ENCODE measurements around the gene PLA2G2F. TPM values are rescaled to one million over a fixed set of nuclear protein-coding genes. Genes with fewer than 3 reads are reported as not detected.
A peak's percentile ranks its signal among the peaks of the same experiment; 100 is the strongest.

PLA2G2F gene
- total RNA-seq, 1 donor from 2014 or later = not detected

GRCh38 chr1:20184997-20185833 is 46.1 kb downstream of the PLA2G2F start:
- intact Hi-C loops (cut with DNase I) = no loop called here
- no peaks in the 10 kb centered on the region for H3K36me3 ChIP-seq
- peak overlapping the region in 1 of 2 donors; percentile 49 for H3K4me3 ChIP-seq
- no peaks in the 10 kb centered on the region for H3K9me3 ChIP-seq
- H3K4me1 ChIP-seq = peaks cover 17% of the 10 kb centered on the region
- no peak for TF ChIP-seq POLR2A (IDR thresholded peaks at IDR 0.05)
- TF ChIP-seq, protein P1, sequence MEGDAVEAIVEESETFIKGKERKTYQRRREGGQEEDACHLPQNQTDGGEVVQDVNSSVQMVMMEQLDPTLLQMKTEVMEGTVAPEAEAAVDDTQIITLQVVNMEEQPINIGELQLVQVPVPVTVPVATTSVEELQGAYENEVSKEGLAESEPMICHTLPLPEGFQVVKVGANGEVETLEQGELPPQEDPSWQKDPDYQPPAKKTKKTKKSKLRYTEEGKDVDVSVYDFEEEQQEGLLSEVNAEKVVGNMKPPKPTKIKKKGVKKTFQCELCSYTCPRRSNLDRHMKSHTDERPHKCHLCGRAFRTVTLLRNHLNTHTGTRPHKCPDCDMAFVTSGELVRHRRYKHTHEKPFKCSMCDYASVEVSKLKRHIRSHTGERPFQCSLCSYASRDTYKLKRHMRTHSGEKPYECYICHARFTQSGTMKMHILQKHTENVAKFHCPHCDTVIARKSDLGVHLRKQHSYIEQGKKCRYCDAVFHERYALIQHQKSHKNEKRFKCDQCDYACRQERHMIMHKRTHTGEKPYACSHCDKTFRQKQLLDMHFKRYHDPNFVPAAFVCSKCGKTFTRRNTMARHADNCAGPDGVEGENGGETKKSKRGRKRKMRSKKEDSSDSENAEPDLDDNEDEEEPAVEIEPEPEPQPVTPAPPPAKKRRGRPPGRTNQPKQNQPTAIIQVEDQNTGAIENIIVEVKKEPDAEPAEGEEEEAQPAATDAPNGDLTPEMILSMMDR (IDR thresholded peaks at IDR 0.05) = no peak
- no peak for TF ChIP-seq POLR2AphosphoS5 (IDR thresholded peaks at IDR 0.05; ENCODE audit: insufficient read depth in 1 of 2, low read depth in 1 of 2)
- no peaks in the 10 kb centered on the region for H3K27me3 ChIP-seq
- no peak overlapping the region for H3K27ac ChIP-seq
- DNase-seq (ENCODE audit: extremely low spot score in 2 of 2) = no peak

- intact Hi-C loops (cut with DNase I) = no loop called here
- Histone ChIP-seq H3K27me3 (no peaks in the 10 kb centered on the region), H3K27ac (no peak within 1 kb of the TSS), H3K4me1 (peaks cover 17% of the 10 kb centered on the region), H3K4me3 (peak within 1 kb of the TSS; percentile 32 to 49), H3K36me3 (no peaks in the 10 kb centered on the region), H3K9me3 (no peaks in the 10 kb centered on the region)
- TF ChIP-seq POLR2A (IDR thresholded peaks at IDR 0.05) (no peak), POLR2AphosphoS5 (IDR thresholded peaks at IDR 0.05; ENCODE audit: insufficient read depth in 1 of 2, low read depth in 1 of 2) (no peak)
- TF ChIP-seq, protein P1 (IDR thresholded peaks at IDR 0.05) = no peak
- no peak for DNase-seq (ENCODE audit: extremely low spot score in 2 of 2)
These were observed 47.0 kb downstream of the PLA2G2F start, which contains the start of the genes PLA2G2C and UBXN10 for GRCh38 chr1:20185834-20186782. Gene PLA2G2C (minus strand): TSS chr1:20186518. CDS start chr1:20177363, 9,155 bp downstream. Gene UBXN10 (plus strand): TSS chr1:20186096. CDS start chr1:20190562, 4,466 bp downstream.

GRCh38 chr1:20187103-20187812 is 48.1 kb downstream of the PLA2G2F start:
- no peak for DNase-seq (ENCODE audit: extremely low spot score in 2 of 2)
- intact Hi-C loops (cut with DNase I) = no loop called here
- no peaks in the 10 kb centered on the region for H3K9me3 ChIP-seq
- no peaks in the 10 kb centered on the region for H3K27me3 ChIP-seq
- peaks cover 17% of the 10 kb centered on the region for H3K4me1 ChIP-seq
- H3K36me3 ChIP-seq = no peaks in the 10 kb centered on the region
- no peak overlapping the region for H3K27ac ChIP-seq
- no peak for TF ChIP-seq POLR2AphosphoS5 (IDR thresholded peaks at IDR 0.05; ENCODE audit: insufficient read depth in 1 of 2, low read depth in 1 of 2)
- TF ChIP-seq POLR2A (IDR thresholded peaks at IDR 0.05) = no peak
- TF ChIP-seq, protein P1 (IDR thresholded peaks at IDR 0.05) = no peak
- H3K4me3 ChIP-seq = no peak overlapping the region

DNA sequence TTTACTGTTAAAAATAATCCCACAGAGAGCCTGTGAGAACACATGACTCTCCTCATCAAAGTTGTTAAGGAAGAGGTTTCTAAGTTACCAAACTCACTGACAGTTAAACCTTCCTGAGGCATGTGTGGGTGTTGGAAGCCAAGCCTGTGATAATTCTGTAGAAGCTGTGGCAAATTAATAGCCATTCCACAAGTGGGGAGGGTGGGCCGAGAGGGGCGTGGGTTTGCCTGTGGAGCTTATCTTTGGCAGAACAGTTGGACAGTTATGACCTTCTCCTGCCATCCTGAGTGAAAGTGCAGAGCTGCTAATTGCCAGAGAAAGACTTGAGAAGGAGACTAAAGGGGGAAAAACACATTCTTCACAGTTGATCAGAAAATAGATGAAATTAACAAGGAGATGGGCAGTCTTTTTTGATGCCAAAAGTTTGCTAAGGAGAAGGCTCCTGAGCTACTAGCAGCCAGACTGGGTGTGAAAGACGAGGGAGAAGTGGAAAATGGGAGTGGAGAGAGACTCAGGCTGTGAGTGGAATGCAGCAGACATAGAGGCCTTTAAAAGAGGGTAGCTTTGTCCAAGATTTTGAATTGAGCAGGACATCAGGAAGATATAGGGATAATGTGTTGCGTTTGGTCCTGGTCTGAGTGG is 48.8 kb downstream of the PLA2G2F start:
- peaks cover 17% of the 10 kb centered on the region for H3K4me1 ChIP-seq
- H3K27me3 ChIP-seq = no peaks in the 10 kb centered on the region
- intact Hi-C loops (cut with DNase I) = no loop called here
- no peak overlapping the region for H3K4me3 ChIP-seq
- TF ChIP-seq, protein P1 (IDR thresholded peaks at IDR 0.05) = no peak
- TF ChIP-seq POLR2A (IDR thresholded peaks at IDR 0.05) (no peak), POLR2AphosphoS5 (IDR thresholded peaks at IDR 0.05; ENCODE audit: insufficient read depth in 1 of 2, low read depth in 1 of 2) (no peak)
- no peaks in the 10 kb centered on the region for H3K36me3 ChIP-seq
- no peak overlapping the region for H3K27ac ChIP-seq
- H3K9me3 ChIP-seq = no peaks in the 10 kb centered on the region
- no peak for DNase-seq (ENCODE audit: extremely low spot score in 2 of 2)

All from vagina (tissue), 2 donors.